NCI-H146 (cell line): ENCODE data around the gene GRIK1.

Experiments used
- DNase-seq: peaks from one replicate; lab custom pipeline; 2025; lab: John Stamatoyannopoulos, UW

Gene GRIK1

GRCh38 chr21:29786496-29787360 lies 153.1 kb downstream of the GRIK1 start:
- DNase-seq = no peak

- DNase-seq = no peak
Measured at GRCh38 chr21:29777160-29777559, 162.6 kb downstream of the GRIK1 start.

GRCh38 chr21:29775462-29775861 lies 164.3 kb downstream of the GRIK1 start:
- no peak for DNase-seq

GRCh38 chr21:29771491-29772066 lies 168.2 kb downstream of the GRIK1 start:
- DNase-seq = no peak

GRCh38 chr21:29763674-29764073 lies 176.1 kb downstream of the GRIK1 start:
- DNase-seq = no peak

- no peak for DNase-seq
Measured at GRCh38 chr21:29762570-29763082, 177.2 kb downstream of the GRIK1 start.

- DNase-seq = no peak
Measured at GRCh38 chr21:29753216-29753615, 186.6 kb downstream of the GRIK1 start.

GRCh38 chr21:29751473-29752185 lies 188.2 kb downstream of the GRIK1 start:
- no peak for DNase-seq

- DNase-seq = no peak
Measured at GRCh38 chr21:29749957-29750356, 189.8 kb downstream of the GRIK1 start.

GRCh38 chr21:29749223-29749622 lies 190.6 kb downstream of the GRIK1 start:
- no peak for DNase-seq

GRCh38 chr21:29748391-29749167 lies 191.2 kb downstream of the GRIK1 start:
- no peak for DNase-seq

GRCh38 chr21:29741761-29742160 lies 198.0 kb downstream of the GRIK1 start:
- no peak for DNase-seq

- no peak for DNase-seq
Measured at GRCh38 chr21:29739176-29739575, 200.6 kb downstream of the GRIK1 start.

- no peak for DNase-seq
Measured at GRCh38 chr21:29738730-29739129, 201.1 kb downstream of the GRIK1 start.

GRCh38 chr21:29737186-29737585 lies 202.6 kb downstream of the GRIK1 start:
- DNase-seq = no peak

- DNase-seq = no peak
Measured at GRCh38 chr21:29730281-29730680, 209.5 kb downstream of the GRIK1 start.

GRCh38 chr21:29726044-29726443 lies 213.8 kb downstream of the GRIK1 start:
- DNase-seq = no peak

- no peak for DNase-seq
Measured at GRCh38 chr21:29725025-29725736, 214.6 kb downstream of the GRIK1 start.

GRCh38 chr21:29721964-29722363 lies 217.8 kb downstream of the GRIK1 start:
- DNase-seq = no peak

GRCh38 chr21:29721221-29721620 lies 218.6 kb downstream of the GRIK1 start:
- no peak for DNase-seq

GRCh38 chr21:29719521-29719920 lies 220.3 kb downstream of the GRIK1 start:
- DNase-seq = no peak
